Measurements from ENCODE around the gene PPP1R12C. TPM values are rescaled to one million over a fixed set of nuclear protein-coding genes. Genes with fewer than 3 reads are reported as not detected.

The PPP1R12C gene
- total RNA-seq, 1 donor from 2014 or later: 21.1 TPM

- no peak for DNase-seq (ENCODE audit: low read depth in 2 of 2)
Observed at GRCh38 chr19:55146705-55147273, 29.4 kb upstream of the PPP1R12C start.

GRCh38 chr19:55146078-55146704 lies 28.8 kb upstream of the PPP1R12C start:
- no peak for DNase-seq (ENCODE audit: low read depth in 2 of 2)

DNA sequence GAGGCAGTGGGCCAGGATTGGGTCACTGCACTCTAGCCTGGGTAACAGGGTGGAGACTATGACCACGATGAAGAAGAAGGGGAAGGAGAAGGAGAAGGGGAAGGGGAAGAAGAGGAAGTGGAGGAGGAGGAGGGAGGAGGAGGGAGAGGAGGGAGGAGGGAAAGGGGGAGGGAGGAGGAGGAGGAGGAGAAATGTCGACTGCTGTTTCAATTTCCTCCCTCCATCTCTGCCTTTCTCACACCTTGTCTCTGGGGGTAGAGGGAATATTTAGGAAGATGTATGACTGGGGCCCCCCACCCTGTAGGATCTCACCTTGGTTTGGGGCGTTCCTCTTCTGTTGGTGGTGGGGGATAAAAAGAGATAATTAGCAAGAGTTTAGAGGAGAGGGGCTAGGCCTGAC lies 27.8 kb upstream of the PPP1R12C start:
- no peak for DNase-seq (ENCODE audit: low read depth in 2 of 2)

DNA sequence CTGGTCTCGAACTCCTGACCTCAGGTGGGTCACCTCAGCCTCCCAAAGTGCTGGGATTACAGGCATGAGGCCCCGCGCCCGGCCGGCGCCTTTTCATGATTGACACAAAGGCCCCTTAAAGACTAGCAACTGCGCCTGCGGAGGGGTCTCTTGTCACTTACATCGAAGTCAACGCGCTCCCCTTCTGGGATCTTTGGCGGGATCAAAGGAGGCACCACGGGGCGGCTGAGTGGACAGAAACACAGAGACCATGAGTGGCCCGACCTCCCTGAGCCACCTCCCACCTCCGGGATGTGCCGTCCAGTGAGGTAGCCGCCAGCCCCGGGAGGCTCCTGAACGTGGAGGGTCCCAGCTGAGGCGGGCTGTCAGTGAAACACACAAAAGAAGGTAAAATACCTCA lies 24.3 kb upstream of the PPP1R12C start:
- DNase-seq (ENCODE audit: low read depth in 2 of 2): no peak

- no peak for DNase-seq (ENCODE audit: low read depth in 2 of 2)
Observed at GRCh38 chr19:55137915-55138314, 20.5 kb upstream of the PPP1R12C start.

- no peak for DNase-seq (ENCODE audit: low read depth in 2 of 2)
Observed at GRCh38 chr19:55136399-55137102, 19.1 kb upstream of the PPP1R12C start.

- DNase-seq (ENCODE audit: low read depth in 2 of 2): no peak
Observed at GRCh38 chr19:55134736-55135135, 17.3 kb upstream of the PPP1R12C start.

- no peak for DNase-seq (ENCODE audit: low read depth in 2 of 2)
Observed at GRCh38 chr19:55133639-55134444, 16.4 kb upstream of the PPP1R12C start.

DNA sequence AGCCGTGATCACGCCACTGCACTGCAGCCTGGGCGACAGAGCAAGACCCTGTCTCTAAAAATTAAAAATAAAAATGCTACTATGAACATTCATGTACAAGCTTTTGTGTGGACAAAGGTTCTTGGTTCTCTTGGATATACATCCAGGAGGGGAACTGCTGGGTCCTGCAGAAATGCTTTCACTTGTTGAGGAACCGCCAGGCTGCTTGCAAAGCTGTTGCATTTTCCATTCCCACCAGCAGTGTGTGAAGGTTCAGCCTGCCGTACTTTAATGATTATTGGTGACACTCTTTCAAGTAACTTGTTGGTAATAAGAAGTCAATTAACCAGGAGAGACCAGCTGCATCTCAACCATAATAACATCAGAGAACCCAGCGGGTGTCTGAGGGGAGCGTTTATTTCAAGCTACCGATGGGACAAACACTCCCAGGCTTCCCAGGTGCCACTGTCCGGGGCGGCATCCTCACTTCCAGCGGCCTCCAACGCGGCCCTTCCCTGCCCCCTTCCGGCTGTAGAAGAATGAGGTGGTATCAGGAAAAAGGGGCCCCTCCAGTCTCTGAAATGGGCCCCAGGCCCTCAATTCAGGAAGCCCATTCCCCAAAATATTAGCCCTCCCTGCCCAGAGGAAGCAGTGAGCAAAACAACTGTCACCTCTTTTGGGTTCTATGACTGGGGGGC lies 15.2 kb upstream of the PPP1R12C start:
- no peak for DNase-seq (ENCODE audit: low read depth in 2 of 2)

DNA sequence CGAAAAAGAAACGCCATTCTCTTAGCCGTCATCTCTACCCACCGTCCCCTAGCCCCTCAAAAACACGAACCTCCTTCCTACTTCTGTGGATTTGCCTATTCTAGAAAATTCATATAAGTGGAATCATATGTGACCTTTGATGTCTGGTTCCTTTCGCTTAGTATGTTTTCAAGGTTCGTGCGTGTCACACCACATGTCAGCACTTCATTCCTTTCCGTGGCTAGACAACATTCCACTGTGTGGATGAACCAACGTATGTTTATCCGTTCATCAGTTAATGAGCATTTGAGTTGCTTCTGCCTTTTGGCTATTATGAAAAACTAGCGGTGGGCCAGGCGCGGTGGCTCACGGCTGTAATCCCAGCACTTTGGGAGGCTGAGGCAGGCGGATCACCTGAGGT lies 14.0 kb upstream of the PPP1R12C start:
- no peak for DNase-seq (ENCODE audit: low read depth in 2 of 2)

DNA sequence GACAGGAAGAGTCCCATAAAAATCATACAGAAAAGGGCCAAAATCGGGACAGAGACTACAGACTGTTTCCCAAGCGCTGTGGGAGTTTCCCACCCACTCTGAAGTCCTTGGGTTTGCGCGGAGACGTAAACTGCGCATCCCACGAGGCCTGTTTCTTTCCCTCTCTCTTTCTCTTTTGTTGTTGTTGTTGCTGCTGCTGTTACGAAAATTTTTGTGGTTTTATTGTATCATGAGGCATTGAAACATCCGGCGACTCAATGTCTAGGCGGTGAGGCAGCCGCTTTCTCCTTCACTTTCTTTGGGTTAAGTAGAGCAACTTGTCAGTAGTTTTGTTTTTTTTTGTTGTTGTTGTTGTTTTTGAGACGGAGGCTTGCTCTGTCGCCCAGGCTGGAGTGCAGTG lies 1.6 kb upstream of the PPP1R12C start:
- no peak for DNase-seq (ENCODE audit: low read depth in 2 of 2)

- DNase-seq (ENCODE audit: low read depth in 2 of 2): no peak
Observed at GRCh38 chr19:55118401-55118991, 1.1 kb upstream of the PPP1R12C start.

DNA sequence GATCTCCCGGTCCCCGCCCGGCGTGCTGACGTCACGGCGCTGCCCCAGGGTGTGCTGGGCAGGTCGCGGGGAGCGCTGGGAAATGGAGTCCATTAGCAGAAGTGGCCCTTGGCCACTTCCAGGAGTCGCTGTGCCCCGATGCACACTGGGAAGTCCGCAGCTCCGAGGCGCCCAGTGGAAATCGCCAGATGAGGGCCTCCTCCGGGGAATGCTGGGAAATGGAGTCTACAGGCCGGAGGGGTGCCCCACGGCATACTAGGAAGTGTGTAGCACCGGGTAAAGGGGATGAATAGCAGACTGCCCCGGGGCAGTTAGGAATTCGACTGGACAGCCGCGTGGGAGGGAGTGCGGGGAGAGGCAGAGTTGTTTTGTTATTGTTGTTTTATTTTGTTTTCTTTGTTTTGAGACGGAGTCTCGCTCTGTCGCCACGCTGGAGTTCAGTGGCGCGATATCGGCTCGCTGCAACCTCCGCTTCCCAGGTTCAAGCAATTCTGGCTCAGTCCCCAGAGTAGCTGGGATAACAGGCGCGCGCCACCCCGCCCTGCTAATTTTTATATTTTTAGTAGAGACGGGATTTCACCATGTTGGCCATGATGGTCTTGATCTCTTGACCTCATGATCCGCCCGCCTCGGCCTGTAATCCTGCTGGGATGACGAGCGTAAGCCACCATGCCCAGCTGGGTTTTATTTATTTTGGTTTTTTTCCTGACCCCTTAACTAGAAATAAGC lies 390 bp upstream of the PPP1R12C start:
- DNase-seq (ENCODE audit: low read depth in 2 of 2): peak; percentile 97 to 99

DNA sequence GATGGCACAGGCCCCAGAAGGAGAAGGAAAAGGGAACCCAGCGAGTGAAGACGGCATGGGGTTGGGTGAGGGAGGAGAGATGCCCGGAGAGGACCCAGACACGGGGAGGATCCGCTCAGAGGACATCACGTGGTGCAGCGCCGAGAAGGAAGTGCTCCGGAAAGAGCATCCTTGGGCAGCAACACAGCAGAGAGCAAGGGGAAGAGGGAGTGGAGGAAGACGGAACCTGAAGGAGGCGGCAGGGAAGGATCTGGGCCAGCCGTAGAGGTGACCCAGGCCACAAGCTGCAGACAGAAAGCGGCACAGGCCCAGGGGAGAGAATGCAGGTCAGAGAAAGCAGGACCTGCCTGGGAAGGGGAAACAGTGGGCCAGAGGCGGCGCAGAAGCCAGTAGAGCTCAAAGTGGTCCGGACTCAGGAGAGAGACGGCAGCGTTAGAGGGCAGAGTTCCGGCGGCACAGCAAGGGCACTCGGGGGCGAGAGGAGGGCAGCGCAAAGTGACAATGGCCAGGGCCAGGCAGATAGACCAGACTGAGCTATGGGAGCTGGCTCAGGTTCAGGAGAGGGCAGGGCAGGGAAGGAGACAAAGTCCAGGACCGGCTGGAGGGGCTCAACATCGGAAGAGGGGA lies 1.1 kb downstream of the PPP1R12C start:
- DNase-seq (ENCODE audit: low read depth in 2 of 2): peak in 1 of 2 donors; percentile 39

- DNase-seq (ENCODE audit: low read depth in 2 of 2): peak in 1 of 2 donors; percentile 10
Observed at GRCh38 chr19:55115446-55116065, 1.9 kb downstream of the PPP1R12C start.

GRCh38 chr19:55114566-55115145 lies 2.8 kb downstream of the PPP1R12C start:
- no peak for DNase-seq (ENCODE audit: low read depth in 2 of 2)

DNA sequence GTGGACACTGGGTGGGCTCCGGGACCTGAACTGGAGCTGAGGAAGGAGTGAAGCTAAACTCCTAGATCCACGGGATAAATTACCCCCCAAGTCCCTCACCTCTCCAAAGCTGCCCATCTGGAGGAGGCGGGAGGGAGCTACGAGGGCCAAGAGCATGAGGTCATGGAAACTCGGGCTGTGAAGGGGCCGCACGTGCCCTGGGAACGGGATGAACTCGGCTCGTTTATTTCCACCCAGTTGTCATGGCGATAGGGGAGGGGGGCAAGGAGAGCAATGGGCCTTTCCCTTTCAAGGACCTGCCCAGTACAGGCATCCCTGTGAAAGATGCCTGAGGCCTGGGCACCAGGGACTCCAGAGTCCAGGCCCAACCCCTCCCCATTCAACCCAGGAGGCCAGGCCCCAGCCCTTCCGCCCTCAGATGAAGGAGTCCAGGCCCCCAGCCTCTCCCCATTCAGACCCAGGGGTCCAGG lies 3.8 kb downstream of the PPP1R12C start:
- peak; percentile 74 to 82 for DNase-seq (ENCODE audit: low read depth in 2 of 2)

- DNase-seq (ENCODE audit: low read depth in 2 of 2): no peak
Observed at GRCh38 chr19:55112777-55113569, 4.5 kb downstream of the PPP1R12C start.
